Urinary bladder (tissue), 4 donors: ENCODE results near the gene NLGN1. TPM values are rescaled to one million over a fixed set of nuclear protein-coding genes. Genes with fewer than 3 reads are reported as not detected.

Source experiments
- DNase-seq: peaks from one replicate; pipeline ENCODE4 v3.0.0-alpha.2; 2015; ENCODE audit errors: extremely low spot score
- H3K27ac ChIP-seq: one replicate; pipeline ENCODE4 v1.5.1; 2013; ENCODE audit warnings: low read depth, mild to moderate bottlenecking, moderate library complexity
- H3K36me3 ChIP-seq: one replicate; pipeline ENCODE4 v1.6.1; 2013; ENCODE audit warnings: mild to moderate bottlenecking, moderate library complexity; ENCODE audit not compliant: insufficient read depth
- H3K4me1 ChIP-seq: one replicate; pipeline ENCODE4 v1.6.1; 2013; ENCODE audit warnings: mild to moderate bottlenecking, moderate library complexity; ENCODE audit not compliant: insufficient read depth
- H3K4me3 ChIP-seq: one replicate; pipeline ENCODE4 v1.5.1; 2013; ENCODE audit warnings: low read depth, low read length
- WGBS: extraction: QIAGEN DNeasy Blood & Tissue Kit; methylation state at CpG from one replicate; pipeline ENCODE4 v1.1.7; 2013; 5-methylcytosine and 5-hydroxymethylcytosine counted together
- polyA plus RNA-seq: library from polyadenylated mRNA; stranded (reverse); fragments of 200-250 nt; gene quantifications from one replicate; pipeline ENCODE4 v1.2.3, GENCODE V29; 2013
- total RNA-seq: library from RNA; depleted of rRNA; stranded (reverse); fragments of >200 nt; gene quantifications from one replicate; pipeline ENCODE4 v1.2.3, GENCODE V29; 2014
- donor health status: healthy with polysubstance abuse.
- donor health status: healthy.

NLGN1 gene
- total and polyA plus RNA-seq, 2 donors = 8.4 to 51.8 TPM

GRCh38 chr3:174266476-174266875 is 868.9 kb downstream of the NLGN1 start:
- WGBS = 86% methylated on average over 2 of the region's 2 CpGs
- no peak overlapping the region for H3K4me3 ChIP-seq
- no peak overlapping the region for H3K27ac ChIP-seq
- DNase-seq = no peak
- H3K36me3 ChIP-seq = no peaks in the 10 kb centered on the region
- H3K4me1 ChIP-seq = no peaks in the 10 kb centered on the region

- H3K27ac ChIP-seq = no peak overlapping the region
- WGBS = 88% methylated on average over 5 of the region's 5 CpGs
- H3K36me3 ChIP-seq = no peaks in the 10 kb centered on the region
These were observed 870.5 kb downstream of the NLGN1 start for GRCh38 chr3:174268061-174268460.

GRCh38 chr3:174268586-174268985 is 871.0 kb downstream of the NLGN1 start:
- Histone ChIP-seq H3K4me1 (no peaks in the 10 kb centered on the region), H3K27ac (no peak overlapping the region), H3K4me3 (no peak overlapping the region), H3K36me3 (no peaks in the 10 kb centered on the region)
- 88% methylated on average over 3 of the region's 3 CpGs for WGBS
- DNase-seq = no peak

More at GRCh38 chr3:174268061-174268460, 870.5 kb downstream of the NLGN1 start:
- DNase-seq = no peak
- Histone ChIP-seq H3K4me1 (no peaks in the 10 kb centered on the region), H3K4me3 (no peak overlapping the region)

GRCh38 chr3:174270841-174271240 is 873.3 kb downstream of the NLGN1 start:
- Histone ChIP-seq H3K36me3 (no peaks in the 10 kb centered on the region), H3K27ac (no peak overlapping the region), H3K4me1 (no peaks in the 10 kb centered on the region), H3K4me3 (no peak overlapping the region)
- WGBS = 49% methylated on average over 2 of the region's 2 CpGs
- no peak for DNase-seq

GRCh38 chr3:174275336-174275735 is 877.8 kb downstream of the NLGN1 start:
- H3K36me3 ChIP-seq = no peaks in the 10 kb centered on the region
- no peaks in the 10 kb centered on the region for H3K4me1 ChIP-seq
- DNase-seq = no peak
- H3K27ac ChIP-seq = no peak overlapping the region
- H3K4me3 ChIP-seq = no peak overlapping the region
- 92% methylated on average over 2 of the region's 2 CpGs for WGBS

GRCh38 chr3:174276826-174277225 is 879.3 kb downstream of the NLGN1 start:
- H3K36me3 ChIP-seq = no peaks in the 10 kb centered on the region
- DNase-seq = no peak
- no peaks in the 10 kb centered on the region for H3K4me1 ChIP-seq
- WGBS = 91% methylated on average over 3 of the region's 3 CpGs
- no peak overlapping the region for H3K27ac ChIP-seq
- H3K4me3 ChIP-seq = no peak overlapping the region

GRCh38 chr3:174278094-174278493 is 880.5 kb downstream of the NLGN1 start:
- no peak for DNase-seq
- 0% methylated on average over 1 of the region's 1 CpG for WGBS
- H3K36me3 ChIP-seq = no peaks in the 10 kb centered on the region
- H3K4me3 ChIP-seq = no peak overlapping the region
- H3K4me1 ChIP-seq = no peaks in the 10 kb centered on the region
- H3K27ac ChIP-seq = no peak overlapping the region

GRCh38 chr3:174280186-174280585 is 882.6 kb downstream of the NLGN1 start:
- H3K36me3 ChIP-seq = no peaks in the 10 kb centered on the region
- H3K27ac ChIP-seq = no peak overlapping the region
- no peaks in the 10 kb centered on the region for H3K4me1 ChIP-seq
- 93% methylated on average over 3 of the region's 3 CpGs for WGBS
- DNase-seq = no peak
- no peak overlapping the region for H3K4me3 ChIP-seq

GRCh38 chr3:174285242-174285864 is 887.8 kb downstream of the NLGN1 start:
- no peak for DNase-seq
- 51% methylated on average over 3 of the region's 3 CpGs for WGBS
- Histone ChIP-seq H3K4me1 (no peaks in the 10 kb centered on the region), H3K4me3 (no peak overlapping the region), H3K27ac (no peak overlapping the region), H3K36me3 (no peaks in the 10 kb centered on the region)

- Histone ChIP-seq H3K36me3 (no peaks in the 10 kb centered on the region), H3K27ac (no peak overlapping the region), H3K4me3 (no peak overlapping the region), H3K4me1 (no peaks in the 10 kb centered on the region)
- no peak for DNase-seq
- WGBS = 86% methylated on average over 1 of the region's 1 CpG
These were observed 890.2 kb downstream of the NLGN1 start for GRCh38 chr3:174287705-174288104.

- Histone ChIP-seq H3K4me3 (no peak overlapping the region), H3K36me3 (no peaks in the 10 kb centered on the region), H3K27ac (no peak overlapping the region), H3K4me1 (no peaks in the 10 kb centered on the region)
- no peak for DNase-seq
These were observed 897.1 kb downstream of the NLGN1 start for GRCh38 chr3:174294616-174295015.

- 33% methylated on average over 7 of the region's 7 CpGs for WGBS
- no peak for DNase-seq
- no peaks in the 10 kb centered on the region for H3K36me3 ChIP-seq
- no peak overlapping the region for H3K4me3 ChIP-seq
- no peak overlapping the region for H3K27ac ChIP-seq
- no peaks in the 10 kb centered on the region for H3K4me1 ChIP-seq
These were observed 898.0 kb downstream of the NLGN1 start for GRCh38 chr3:174295306-174296092.

- Histone ChIP-seq H3K4me1 (no peaks in the 10 kb centered on the region), H3K4me3 (no peak overlapping the region), H3K36me3 (no peaks in the 10 kb centered on the region), H3K27ac (no peak overlapping the region)
- WGBS = 98% methylated on average over 1 of the region's 1 CpG
- DNase-seq = no peak
These were observed 905.3 kb downstream of the NLGN1 start for GRCh38 chr3:174302746-174303315.

- WGBS = 30% methylated on average over 2 of the region's 2 CpGs
- no peaks in the 10 kb centered on the region for H3K36me3 ChIP-seq
- H3K27ac ChIP-seq = no peak overlapping the region
- DNase-seq = no peak
- no peak overlapping the region for H3K4me3 ChIP-seq
- H3K4me1 ChIP-seq = no peaks in the 10 kb centered on the region
These were observed 906.5 kb downstream of the NLGN1 start for GRCh38 chr3:174303907-174304560.
